Mammary epithelial cell (primary cell): ENCODE measurements around the gene C1QL1.

Experiments used
- EZH2 ChIP-seq: IDR thresholded peaks from 2 replicates; pipeline ENCODE4 v1.6.1; 2012; ENCODE audit warnings: low read length, inconsistent platforms, borderline replicate concordance
- TF ChIP-seq, protein P1 (sequence below), 2 donors: IDR thresholded peaks in 1 of 2; conservative IDR thresholded peaks in 1 of 2; 2 replicates each; pipeline ENCODE4 v1.5.1; 2011 to 2012; ENCODE audit warnings: inconsistent platforms in 2 of 2, low read length in 2 of 2, mild to moderate bottlenecking in 2 of 2, control low read depth in 1 of 2, low read depth in 1 of 2; ENCODE audit not compliant: insufficient read depth in 1 of 2; ENCODE audit errors: extremely low read depth in 1 of 2

DNA sequence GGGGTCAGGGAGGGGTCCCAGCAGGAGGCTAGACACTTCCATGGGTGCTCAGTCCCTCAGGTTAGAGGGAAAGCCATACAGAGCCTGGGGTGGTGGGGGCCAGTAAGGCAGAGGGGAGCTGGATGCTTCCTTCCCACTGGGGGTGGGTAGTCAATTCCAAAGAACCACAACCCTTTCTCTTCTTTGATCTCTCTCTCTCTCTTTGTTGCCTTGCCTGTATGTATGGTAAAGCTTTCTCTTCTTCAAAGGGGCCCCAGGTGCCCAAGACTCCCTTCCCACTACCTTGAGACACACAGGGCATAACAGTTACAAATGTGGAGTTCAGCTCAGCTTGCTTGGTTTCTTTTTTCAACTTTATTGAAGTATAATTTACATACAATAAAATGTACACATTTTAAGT lies 30.5 kb upstream of the C1QL1 start:
- TF ChIP-seq, protein P1, sequence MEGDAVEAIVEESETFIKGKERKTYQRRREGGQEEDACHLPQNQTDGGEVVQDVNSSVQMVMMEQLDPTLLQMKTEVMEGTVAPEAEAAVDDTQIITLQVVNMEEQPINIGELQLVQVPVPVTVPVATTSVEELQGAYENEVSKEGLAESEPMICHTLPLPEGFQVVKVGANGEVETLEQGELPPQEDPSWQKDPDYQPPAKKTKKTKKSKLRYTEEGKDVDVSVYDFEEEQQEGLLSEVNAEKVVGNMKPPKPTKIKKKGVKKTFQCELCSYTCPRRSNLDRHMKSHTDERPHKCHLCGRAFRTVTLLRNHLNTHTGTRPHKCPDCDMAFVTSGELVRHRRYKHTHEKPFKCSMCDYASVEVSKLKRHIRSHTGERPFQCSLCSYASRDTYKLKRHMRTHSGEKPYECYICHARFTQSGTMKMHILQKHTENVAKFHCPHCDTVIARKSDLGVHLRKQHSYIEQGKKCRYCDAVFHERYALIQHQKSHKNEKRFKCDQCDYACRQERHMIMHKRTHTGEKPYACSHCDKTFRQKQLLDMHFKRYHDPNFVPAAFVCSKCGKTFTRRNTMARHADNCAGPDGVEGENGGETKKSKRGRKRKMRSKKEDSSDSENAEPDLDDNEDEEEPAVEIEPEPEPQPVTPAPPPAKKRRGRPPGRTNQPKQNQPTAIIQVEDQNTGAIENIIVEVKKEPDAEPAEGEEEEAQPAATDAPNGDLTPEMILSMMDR (conservative IDR thresholded peaks at IDR 0.05 in 1 of 2, IDR thresholded peaks at IDR 0.05 in 1 of 2; ENCODE audit: extremely low read depth in 1 of 2, insufficient read depth in 1 of 2, low read depth in 1 of 2, low read length in 2 of 2), result no peak
- no peak for TF ChIP-seq EZH2
